ENCODE measurements around the gene SUSD2.
"Not testable (repeated sequence)": the region's sequence is repeated elsewhere in the genome, so short reads cannot be mapped to it uniquely, and the experiment has no call there.

SUSD2 gene

GRCh38 chr22:24181088-24181995 is at the start of gene SUSD2:
Gene SUSD2, plus strand, starts transcription at chr22:24181487. Its CDS starts 33 bp downstream, at chr22:24181520.
- Mint-ChIP-seq H3K4me3 (no peak within 1 kb of the TSS), H3K27ac (no peak within 1 kb of the TSS), H3K36me3 (ENCODE audit: low read depth) (no peaks in the 10 kb centered on the region), H3K27me3 (no peaks in the 10 kb centered on the region), H3K4me1 (no peaks in the 10 kb centered on the region), H3K9me3 (no peaks in the 10 kb centered on the region)
- no peak for ATAC-seq
- no peak for DNase-seq

- DNase-seq (peak; percentile 15), ATAC-seq (peak; percentile 34)
- H3K27me3 Mint-ChIP-seq: no peaks in the 10 kb centered on the region
- no peak overlapping the region for H3K4me3 Mint-ChIP-seq
- H3K9me3 Mint-ChIP-seq: no peaks in the 10 kb centered on the region
- H3K27ac Mint-ChIP-seq: no peak overlapping the region
- peaks cover 25% of the 10 kb centered on the region for H3K36me3 Mint-ChIP-seq (ENCODE audit: low read depth)
- peaks cover 34% of the 10 kb centered on the region for H3K4me1 Mint-ChIP-seq
Observed at GRCh38 chr22:24133187-24133965, 47.9 kb upstream of the SUSD2 start.

- H3K9me3 Mint-ChIP-seq: no peaks in the 10 kb centered on the region
- ATAC-seq (peak; percentile 55), DNase-seq (peak; percentile 71)
- no peak overlapping the region for H3K4me3 Mint-ChIP-seq
- H3K27me3 Mint-ChIP-seq: no peaks in the 10 kb centered on the region
- peaks cover 27% of the 10 kb centered on the region for H3K36me3 Mint-ChIP-seq (ENCODE audit: low read depth)
- peaks cover 31% of the 10 kb centered on the region for H3K4me1 Mint-ChIP-seq
- H3K27ac Mint-ChIP-seq: peak overlapping the region; percentile 65
Observed at GRCh38 chr22:24134090-24134846, 47.0 kb upstream of the SUSD2 start.

- DNase-seq, ATAC-seq, H3K27ac Mint-ChIP-seq, H3K9me3 Mint-ChIP-seq, H3K4me3 Mint-ChIP-seq, H3K27me3 Mint-ChIP-seq: not testable (repeated sequence)
- peaks cover 47% of the 10 kb centered on the region for H3K4me1 Mint-ChIP-seq
- peaks cover 28% of the 10 kb centered on the region for H3K36me3 Mint-ChIP-seq (ENCODE audit: low read depth)
Observed at GRCh38 chr22:24136533-24136932, 44.8 kb upstream of the SUSD2 start.

GRCh38 chr22:24137595-24137994 is 43.7 kb upstream of the SUSD2 start:
- H3K27ac Mint-ChIP-seq: no peak overlapping the region
- H3K36me3 Mint-ChIP-seq (ENCODE audit: low read depth): peaks cover 28% of the 10 kb centered on the region
- no peak for ATAC-seq
- H3K4me3 Mint-ChIP-seq: no peak overlapping the region
- peaks cover 56% of the 10 kb centered on the region for H3K4me1 Mint-ChIP-seq
- no peaks in the 10 kb centered on the region for H3K27me3 Mint-ChIP-seq
- no peak for DNase-seq
- no peaks in the 10 kb centered on the region for H3K9me3 Mint-ChIP-seq

GRCh38 chr22:24138649-24139420 is 42.5 kb upstream of the SUSD2 start:
- no peak overlapping the region for H3K4me3 Mint-ChIP-seq
- H3K4me1 Mint-ChIP-seq: peaks cover 54% of the 10 kb centered on the region
- H3K36me3 Mint-ChIP-seq (ENCODE audit: low read depth): peaks cover 30% of the 10 kb centered on the region
- ATAC-seq (no peak), DNase-seq (no peak)
- no peaks in the 10 kb centered on the region for H3K9me3 Mint-ChIP-seq
- no peak overlapping the region for H3K27ac Mint-ChIP-seq
- H3K27me3 Mint-ChIP-seq: no peaks in the 10 kb centered on the region

- peaks cover 23% of the 10 kb centered on the region for H3K36me3 Mint-ChIP-seq (ENCODE audit: low read depth)
- H3K4me1 Mint-ChIP-seq: peaks cover 59% of the 10 kb centered on the region
- DNase-seq: no peak
- H3K4me3 Mint-ChIP-seq: no peak overlapping the region
- no peak for ATAC-seq
- peak overlapping the region; percentile 52 for H3K27ac Mint-ChIP-seq
- H3K27me3 Mint-ChIP-seq: no peaks in the 10 kb centered on the region
- H3K9me3 Mint-ChIP-seq: no peaks in the 10 kb centered on the region
Observed at GRCh38 chr22:24140357-24140756, 40.9 kb upstream of the SUSD2 start.

GRCh38 chr22:24141586-24141985 is 39.7 kb upstream of the SUSD2 start:
- no peak overlapping the region for H3K4me3 Mint-ChIP-seq

GRCh38 chr22:24142241-24142640 is 39.0 kb upstream of the SUSD2 start:
- Mint-ChIP-seq H3K4me3 (no peak overlapping the region), H3K36me3 (ENCODE audit: low read depth) (peaks cover 12% of the 10 kb centered on the region), H3K27me3 (no peaks in the 10 kb centered on the region), H3K4me1 (peaks cover 68% of the 10 kb centered on the region), H3K9me3 (no peaks in the 10 kb centered on the region), H3K27ac (no peak overlapping the region)
- DNase-seq: no peak
- ATAC-seq: no peak

More at GRCh38 chr22:24141586-24141985, 39.7 kb upstream of the SUSD2 start:
- H3K27ac Mint-ChIP-seq: peak overlapping the region; percentile 72
- peaks cover 64% of the 10 kb centered on the region for H3K4me1 Mint-ChIP-seq
- no peaks in the 10 kb centered on the region for H3K27me3 Mint-ChIP-seq
- peak; percentile 83 for ATAC-seq
- H3K36me3 Mint-ChIP-seq (ENCODE audit: low read depth): peaks cover 15% of the 10 kb centered on the region
- DNase-seq: peak; percentile 25
- H3K9me3 Mint-ChIP-seq: no peaks in the 10 kb centered on the region

GRCh38 chr22:24142831-24143230 is 38.5 kb upstream of the SUSD2 start:
- DNase-seq (no peak), ATAC-seq (no peak)
- H3K9me3 Mint-ChIP-seq: no peaks in the 10 kb centered on the region
- peaks cover 74% of the 10 kb centered on the region for H3K4me1 Mint-ChIP-seq
- no peak overlapping the region for H3K4me3 Mint-ChIP-seq
- H3K36me3 Mint-ChIP-seq (ENCODE audit: low read depth): peaks cover 9% of the 10 kb centered on the region
- no peak overlapping the region for H3K27ac Mint-ChIP-seq
- H3K27me3 Mint-ChIP-seq: no peaks in the 10 kb centered on the region

- Mint-ChIP-seq H3K27ac (no peak overlapping the region), H3K9me3 (no peaks in the 10 kb centered on the region), H3K4me1 (peaks cover 77% of the 10 kb centered on the region), H3K4me3 (no peak overlapping the region), H3K27me3 (no peaks in the 10 kb centered on the region), H3K36me3 (ENCODE audit: low read depth) (peaks cover 6% of the 10 kb centered on the region)
- ATAC-seq (no peak), DNase-seq (no peak)
Observed at GRCh38 chr22:24144056-24144777, 37.1 kb upstream of the SUSD2 start.

- H3K4me1 Mint-ChIP-seq: peaks cover 78% of the 10 kb centered on the region
- ATAC-seq (no peak), DNase-seq (no peak)
- no peaks in the 10 kb centered on the region for H3K9me3 Mint-ChIP-seq
- peaks cover 6% of the 10 kb centered on the region for H3K36me3 Mint-ChIP-seq (ENCODE audit: low read depth)
- H3K27me3 Mint-ChIP-seq: no peaks in the 10 kb centered on the region
- H3K4me3 Mint-ChIP-seq: no peak overlapping the region
- H3K27ac Mint-ChIP-seq: no peak overlapping the region
Observed at GRCh38 chr22:24144778-24145085, 36.6 kb upstream of the SUSD2 start.

- no peaks in the 10 kb centered on the region for H3K27me3 Mint-ChIP-seq
Observed at GRCh38 chr22:24145446-24146193, 35.7 kb upstream of the SUSD2 start.

More at GRCh38 chr22:24145446-24146193, 35.7 kb upstream of the SUSD2 start:
- peak overlapping the region; percentile 2 for H3K4me3 Mint-ChIP-seq
- peaks cover 71% of the 10 kb centered on the region for H3K4me1 Mint-ChIP-seq
- DNase-seq: no peak
- ATAC-seq: no peak
- no peaks in the 10 kb centered on the region for H3K9me3 Mint-ChIP-seq
- H3K27ac Mint-ChIP-seq: peak overlapping the region; percentile 68
- H3K36me3 Mint-ChIP-seq (ENCODE audit: low read depth): peaks cover 4% of the 10 kb centered on the region

Data from activated naive CD8-positive, alpha-beta T cell treated with anti-CD3 and anti-CD28 coated beads, Interleukin-2, amount 50 U/mL, for 24 hours (primary cell).